Left ventricle myocardium inferior (tissue), 1 donor: ENCODE results near the gene ANTXR2. TPM values are rescaled to one million over a fixed set of nuclear protein-coding genes. Genes with fewer than 3 reads are reported as not detected.

Experiments
- DNase-seq: peaks from one replicate; pipeline ENCODE4 v3.0.0-alpha.2; 2020
- H3K27ac ChIP-seq: fragments of 200-600 bp; replicated peaks from 2 replicates; pipeline ENCODE4 v1.8.0; 2021
- H3K27me3 ChIP-seq: fragments of 200-600 bp; 2 replicates; pipeline ENCODE4 v1.8.0; 2021; ENCODE audit warnings: low read depth
- H3K36me3 ChIP-seq: fragments of 200-600 bp; 2 replicates; pipeline ENCODE4 v1.8.0; 2021
- H3K4me1 ChIP-seq: fragments of 200-600 bp; 2 replicates; pipeline ENCODE4 v1.8.0; 2021
- H3K4me3 ChIP-seq: fragments of 200-600 bp; 2 replicates; pipeline ENCODE4 v1.8.0; 2021; ENCODE audit warnings: mild to moderate bottlenecking, moderate library complexity
- H3K9me3 ChIP-seq: fragments of 200-600 bp; replicated peaks from 2 replicates; pipeline ENCODE4 v1.8.0; 2021
- intact Hi-C: fragments of 100-400 bp; cut with micrococcal nuclease; formaldehyde crosslinking; loops from one replicate; pipeline ENCODE4 v1.11.0; 2022
- total RNA-seq: library from RNA; stranded (reverse); fragmentation: NEBNext Ultra II Directional; extraction: Animal tissue kit (Norgen Biotek cat#: 25700); gene quantifications from one replicate; pipeline ENCODE4 v1.2.1, GENCODE V29; 2021
- TF ChIP-seq, protein P1 (sequence below): fragments of 200-600 bp; IDR thresholded peaks from 2 replicates; pipeline ENCODE4 v1.8.0; 2021; ENCODE audit warnings: antibody characterized with exemption, mild to moderate bottlenecking, borderline replicate concordance
- donor health status: DM: no; HTN: yes; CAD: no; lungs with severe emphysema.

Gene ANTXR2
- total RNA-seq, 1 donor from 2014 or later: 42.4 TPM

DNA sequence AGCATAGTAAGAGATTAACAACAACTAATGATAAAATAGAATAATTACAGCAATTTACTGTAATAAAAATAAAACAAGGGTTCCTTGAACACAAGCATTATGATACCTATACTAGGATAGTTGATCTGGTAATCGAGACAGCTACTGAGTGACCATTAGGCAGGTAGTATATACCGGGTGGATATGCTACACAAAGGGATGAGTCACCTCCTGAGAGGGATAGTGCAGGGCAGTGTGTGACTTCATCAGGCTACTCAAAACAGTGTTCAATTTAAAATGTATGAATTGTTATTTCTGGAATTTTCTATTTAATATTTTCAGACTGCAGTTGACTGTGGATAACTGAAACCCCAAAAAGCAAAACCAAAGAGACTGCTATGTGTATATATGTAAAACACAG lies 9.7 kb upstream of the ANTXR2 start:
- Histone ChIP-seq H3K36me3 (no peaks in the 10 kb centered on the region), H3K4me1 (no peaks in the 10 kb centered on the region), H3K4me3 (no peak overlapping the region), H3K9me3 (no peaks in the 10 kb centered on the region), H3K27ac (no peak overlapping the region), H3K27me3 (no peaks in the 10 kb centered on the region)
- intact Hi-C loops: no loop called here
- TF ChIP-seq, protein P1, sequence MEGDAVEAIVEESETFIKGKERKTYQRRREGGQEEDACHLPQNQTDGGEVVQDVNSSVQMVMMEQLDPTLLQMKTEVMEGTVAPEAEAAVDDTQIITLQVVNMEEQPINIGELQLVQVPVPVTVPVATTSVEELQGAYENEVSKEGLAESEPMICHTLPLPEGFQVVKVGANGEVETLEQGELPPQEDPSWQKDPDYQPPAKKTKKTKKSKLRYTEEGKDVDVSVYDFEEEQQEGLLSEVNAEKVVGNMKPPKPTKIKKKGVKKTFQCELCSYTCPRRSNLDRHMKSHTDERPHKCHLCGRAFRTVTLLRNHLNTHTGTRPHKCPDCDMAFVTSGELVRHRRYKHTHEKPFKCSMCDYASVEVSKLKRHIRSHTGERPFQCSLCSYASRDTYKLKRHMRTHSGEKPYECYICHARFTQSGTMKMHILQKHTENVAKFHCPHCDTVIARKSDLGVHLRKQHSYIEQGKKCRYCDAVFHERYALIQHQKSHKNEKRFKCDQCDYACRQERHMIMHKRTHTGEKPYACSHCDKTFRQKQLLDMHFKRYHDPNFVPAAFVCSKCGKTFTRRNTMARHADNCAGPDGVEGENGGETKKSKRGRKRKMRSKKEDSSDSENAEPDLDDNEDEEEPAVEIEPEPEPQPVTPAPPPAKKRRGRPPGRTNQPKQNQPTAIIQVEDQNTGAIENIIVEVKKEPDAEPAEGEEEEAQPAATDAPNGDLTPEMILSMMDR: no peak
- no peak for DNase-seq

DNA sequence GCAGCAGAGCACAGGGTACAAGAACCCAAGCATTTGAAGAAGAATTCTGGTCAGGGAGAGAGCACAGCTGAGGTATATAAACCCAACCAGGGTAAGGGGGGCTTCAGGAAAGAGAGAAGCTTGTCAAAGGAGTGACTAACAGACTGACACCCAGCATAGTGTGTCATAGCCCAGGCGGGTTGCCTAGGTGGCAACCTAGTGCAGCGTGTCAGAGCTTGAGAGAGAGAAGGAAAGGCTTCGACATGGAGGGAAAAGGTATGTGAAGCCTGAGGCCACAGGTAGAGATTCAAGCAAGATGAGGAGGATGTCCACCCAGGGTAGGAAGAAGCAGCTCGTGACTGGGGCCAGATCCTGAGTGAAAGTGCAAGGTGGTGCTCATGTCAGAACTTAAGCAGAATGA lies 8.5 kb upstream of the ANTXR2 start:
- TF ChIP-seq, protein P1: no peak
- no peaks in the 10 kb centered on the region for H3K27me3 ChIP-seq
- intact Hi-C loops: no loop called here

DNA sequence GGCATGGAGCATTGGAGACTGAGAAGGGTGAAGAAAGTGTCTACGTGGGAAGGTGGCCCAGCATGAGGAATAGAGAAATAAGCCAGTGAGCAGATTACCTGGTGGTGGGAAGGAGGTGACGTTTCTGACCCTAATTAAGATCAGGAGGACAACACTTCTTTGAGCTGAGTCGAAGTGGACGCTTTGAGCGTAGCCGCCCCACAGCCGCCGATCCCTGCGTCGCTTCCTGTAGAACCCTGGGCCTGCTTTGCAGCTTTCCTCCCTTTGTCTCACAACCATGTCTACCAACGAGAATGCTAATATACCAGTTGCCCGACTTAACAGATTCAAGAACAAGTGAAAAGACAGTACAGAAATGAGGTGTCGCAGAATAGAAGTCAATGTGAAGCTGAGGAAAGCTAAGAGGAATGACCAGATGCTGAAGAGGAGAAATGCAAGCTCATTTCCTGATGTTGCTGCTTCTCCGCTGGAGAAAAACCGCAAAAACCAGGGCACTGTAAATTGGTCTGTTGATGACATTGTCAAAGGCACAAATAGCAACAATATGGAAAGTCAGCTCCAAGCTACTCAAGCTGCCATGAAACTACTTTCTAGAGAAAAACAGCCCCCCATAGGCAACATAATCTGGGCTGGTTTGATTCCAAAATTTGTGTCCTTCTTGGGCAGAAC lies 6.4 kb upstream of the ANTXR2 start:
- H3K4me3 ChIP-seq: no peak overlapping the region
- peaks cover 7% of the 10 kb centered on the region for H3K4me1 ChIP-seq
- DNase-seq: no peak
- no peaks in the 10 kb centered on the region for H3K9me3 ChIP-seq
- H3K27ac ChIP-seq: no peak overlapping the region
- intact Hi-C loops: no loop called here
- no peaks in the 10 kb centered on the region for H3K27me3 ChIP-seq
- TF ChIP-seq, protein P1: no peak
- H3K36me3 ChIP-seq: no peaks in the 10 kb centered on the region

More for the DNA sequence above, 8.5 kb upstream of the ANTXR2 start:
- Histone ChIP-seq H3K4me3 (no peak overlapping the region), H3K9me3 (no peaks in the 10 kb centered on the region), H3K4me1 (no peaks in the 10 kb centered on the region), H3K27ac (no peak overlapping the region), H3K36me3 (no peaks in the 10 kb centered on the region)
- no peak for DNase-seq

DNA sequence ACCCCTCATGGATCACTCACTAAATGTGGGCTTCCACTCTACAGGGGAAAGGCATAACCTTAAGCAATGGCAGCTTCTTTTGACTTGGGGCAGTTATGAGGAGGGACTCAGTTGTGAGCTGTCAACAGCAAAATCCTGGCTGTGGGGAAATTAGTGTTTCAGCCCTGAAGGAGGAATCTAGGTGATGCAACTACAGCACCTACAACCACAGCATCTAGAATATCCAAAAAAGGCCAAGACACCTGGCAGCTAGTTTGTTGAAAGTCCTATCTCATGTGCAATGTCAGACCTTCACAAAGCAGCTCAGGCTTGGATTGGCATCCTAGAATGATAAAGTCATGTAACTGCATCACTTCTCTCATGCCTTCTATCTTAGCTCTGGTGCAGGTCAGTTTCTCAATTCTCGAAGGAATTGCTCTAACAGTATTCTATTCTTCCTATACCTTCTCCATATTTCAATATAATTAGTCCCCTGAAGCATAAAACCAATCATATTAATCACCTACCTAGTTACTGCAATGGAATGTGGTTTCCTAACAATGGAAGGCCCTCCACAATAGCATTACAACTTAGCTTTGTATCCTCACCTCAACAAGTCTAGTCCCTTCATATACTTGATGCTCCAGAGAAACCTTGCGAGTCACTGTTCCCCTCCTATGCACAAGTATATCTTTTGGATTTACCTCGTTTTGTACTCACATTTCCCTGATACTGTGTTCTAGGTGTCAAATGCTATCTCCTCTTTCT lies 5.5 kb upstream of the ANTXR2 start:
- Histone ChIP-seq H3K27ac (no peak overlapping the region), H3K4me3 (no peak overlapping the region), H3K27me3 (no peaks in the 10 kb centered on the region), H3K4me1 (peaks cover 16% of the 10 kb centered on the region), H3K36me3 (no peaks in the 10 kb centered on the region), H3K9me3 (no peaks in the 10 kb centered on the region)
- DNase-seq: no peak
- intact Hi-C loops: no loop called here
- TF ChIP-seq, protein P1: no peak

- no peak overlapping the region for H3K4me3 ChIP-seq
- H3K4me1 ChIP-seq: peaks cover 25% of the 10 kb centered on the region
- TF ChIP-seq, protein P1: no peak
- no peaks in the 10 kb centered on the region for H3K36me3 ChIP-seq
- no peaks in the 10 kb centered on the region for H3K27me3 ChIP-seq
- H3K9me3 ChIP-seq: no peaks in the 10 kb centered on the region
- DNase-seq: no peak
- H3K27ac ChIP-seq: no peak overlapping the region
- intact Hi-C loops: no loop called here
These were observed 4.6 kb upstream of the ANTXR2 start for GRCh38 chr4:80077639-80078038.
